Thoracic aorta (tissue), 2 donors: ENCODE measurements around the gene CEP57L1. TPM values are rescaled to one million over a fixed set of nuclear protein-coding genes. Genes with fewer than 3 reads are reported as not detected.

Source experiments
- ATAC-seq: fragments of 150-250 bp; one replicate; pipeline ENCODE4 v1.8.0; 2017; ENCODE audit warnings: low read depth; ENCODE audit not compliant: insufficient number of reproducible peaks, low FRiP score
- DNase-seq: peaks from one replicate; pipeline ENCODE4 v3.0.0-alpha.2; 2020; ENCODE audit warnings: low spot score
- H3K27ac ChIP-seq, 2 donors: fragments of 200-600 bp; sonication (generic); 1 replicate in 1 of 2; 2 replicates in 1 of 2; pipeline ENCODE4 v1.5.1; 2016; ENCODE audit warnings: mild to moderate bottlenecking in 2 of 2, moderate library complexity in 2 of 2
- H3K27me3 ChIP-seq: fragments of 200-600 bp; sonication (generic); replicated peaks from 2 replicates; pipeline ENCODE4 v1.6.0; 2016; ENCODE audit warnings: mild to moderate bottlenecking; ENCODE audit not compliant: insufficient read depth
- H3K36me3 ChIP-seq: fragments of 200-600 bp; sonication (generic); one replicate; pipeline ENCODE4 v1.5.1; 2016
- H3K4me1 ChIP-seq, 2 donors: fragments of 200-600 bp; sonication (generic); 1 replicate in 1 of 2; 2 replicates in 1 of 2; pipeline versions ENCODE4 v1.5.1 to v1.6.0; 2016; ENCODE audit warnings: low read depth in 2 of 2, mild to moderate bottlenecking in 1 of 2; ENCODE audit not compliant: control insufficient read depth in 1 of 2
- H3K4me3 ChIP-seq: fragments of 200-600 bp; sonication (generic); 2 replicates; pipeline ENCODE4 v1.5.1; 2016; ENCODE audit warnings: mild to moderate bottlenecking
- H3K9me3 ChIP-seq: fragments of 200-600 bp; sonication (generic); 2 replicates; pipeline ENCODE4 v1.5.1; 2016
- total RNA-seq, 2 donors: library from RNA; depleted of rRNA; stranded (reverse); fragments of >200 nt; gene quantifications; one replicate each; pipeline versions ENCODE4 v1.1.0 to v1.2.3, GENCODE V29; 2016
- TF ChIP-seq, protein P1 (sequence below): fragments of 200-600 bp; sonication (generic); IDR thresholded peaks from one replicate; pipeline ENCODE4 v1.5.1; 2019; ENCODE audit warnings: antibody characterized with exemption

CEP57L1 gene
- 10 to 100 TPM in 1 of 2 donors, 1 to 10 TPM in 1; 9.8 to 29.5 TPM for total RNA-seq

- peak within 1 kb of the TSS; percentile 90 for H3K4me3 ChIP-seq
- peaks cover 11 to 28% of the 10 kb centered on the region in 2 donors for H3K4me1 ChIP-seq
- no peaks in the 10 kb centered on the region for H3K9me3 ChIP-seq
- DNase-seq (peak; percentile 92), ATAC-seq (peak; percentile 78)
- H3K27ac ChIP-seq, result peak within 1 kb of the TSS; percentile 89 to 98
- H3K36me3 ChIP-seq, result no peaks in the 10 kb centered on the region
- no peaks in the 10 kb centered on the region for H3K27me3 ChIP-seq
- TF ChIP-seq, protein P1, sequence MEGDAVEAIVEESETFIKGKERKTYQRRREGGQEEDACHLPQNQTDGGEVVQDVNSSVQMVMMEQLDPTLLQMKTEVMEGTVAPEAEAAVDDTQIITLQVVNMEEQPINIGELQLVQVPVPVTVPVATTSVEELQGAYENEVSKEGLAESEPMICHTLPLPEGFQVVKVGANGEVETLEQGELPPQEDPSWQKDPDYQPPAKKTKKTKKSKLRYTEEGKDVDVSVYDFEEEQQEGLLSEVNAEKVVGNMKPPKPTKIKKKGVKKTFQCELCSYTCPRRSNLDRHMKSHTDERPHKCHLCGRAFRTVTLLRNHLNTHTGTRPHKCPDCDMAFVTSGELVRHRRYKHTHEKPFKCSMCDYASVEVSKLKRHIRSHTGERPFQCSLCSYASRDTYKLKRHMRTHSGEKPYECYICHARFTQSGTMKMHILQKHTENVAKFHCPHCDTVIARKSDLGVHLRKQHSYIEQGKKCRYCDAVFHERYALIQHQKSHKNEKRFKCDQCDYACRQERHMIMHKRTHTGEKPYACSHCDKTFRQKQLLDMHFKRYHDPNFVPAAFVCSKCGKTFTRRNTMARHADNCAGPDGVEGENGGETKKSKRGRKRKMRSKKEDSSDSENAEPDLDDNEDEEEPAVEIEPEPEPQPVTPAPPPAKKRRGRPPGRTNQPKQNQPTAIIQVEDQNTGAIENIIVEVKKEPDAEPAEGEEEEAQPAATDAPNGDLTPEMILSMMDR, result no peak
These were observed at the start of gene CEP57L1 for GRCh38 chr6:109095036-109095834. Gene CEP57L1 (plus strand): TSS chr6:109095507. CDS start chr6:109145222, 49,715 bp downstream.

DNA sequence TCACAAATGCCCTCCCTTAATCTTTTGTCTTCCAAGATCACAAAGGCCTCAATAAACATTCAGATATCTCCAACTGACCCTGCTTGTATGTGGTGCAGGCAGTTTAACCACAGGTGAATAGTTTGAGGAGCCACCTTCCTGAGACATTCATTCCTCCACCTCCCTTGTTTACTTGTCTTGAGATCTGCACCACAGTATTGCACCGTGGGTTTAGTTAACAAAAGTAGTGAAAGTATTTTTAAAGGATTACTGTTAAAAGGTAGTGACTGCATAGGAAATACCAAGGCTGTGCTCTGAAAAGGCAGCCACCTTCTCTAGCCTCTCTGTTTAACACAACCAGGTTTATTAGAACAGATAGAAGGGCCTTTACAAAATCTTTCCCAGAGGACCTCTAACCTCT is 47.1 kb upstream of the CEP57L1 start:
- no peak overlapping the region for H3K4me3 ChIP-seq
- H3K4me1 ChIP-seq, result peaks cover 6 to 20% of the 10 kb centered on the region in 2 donors
- DNase-seq (no peak), ATAC-seq (no peak)
- TF ChIP-seq, protein P1, result no peak
- no peaks in the 10 kb centered on the region for H3K27me3 ChIP-seq
- H3K9me3 ChIP-seq, result no peaks in the 10 kb centered on the region
- H3K36me3 ChIP-seq, result no peaks in the 10 kb centered on the region
- H3K27ac ChIP-seq, result no peak overlapping the region

DNA sequence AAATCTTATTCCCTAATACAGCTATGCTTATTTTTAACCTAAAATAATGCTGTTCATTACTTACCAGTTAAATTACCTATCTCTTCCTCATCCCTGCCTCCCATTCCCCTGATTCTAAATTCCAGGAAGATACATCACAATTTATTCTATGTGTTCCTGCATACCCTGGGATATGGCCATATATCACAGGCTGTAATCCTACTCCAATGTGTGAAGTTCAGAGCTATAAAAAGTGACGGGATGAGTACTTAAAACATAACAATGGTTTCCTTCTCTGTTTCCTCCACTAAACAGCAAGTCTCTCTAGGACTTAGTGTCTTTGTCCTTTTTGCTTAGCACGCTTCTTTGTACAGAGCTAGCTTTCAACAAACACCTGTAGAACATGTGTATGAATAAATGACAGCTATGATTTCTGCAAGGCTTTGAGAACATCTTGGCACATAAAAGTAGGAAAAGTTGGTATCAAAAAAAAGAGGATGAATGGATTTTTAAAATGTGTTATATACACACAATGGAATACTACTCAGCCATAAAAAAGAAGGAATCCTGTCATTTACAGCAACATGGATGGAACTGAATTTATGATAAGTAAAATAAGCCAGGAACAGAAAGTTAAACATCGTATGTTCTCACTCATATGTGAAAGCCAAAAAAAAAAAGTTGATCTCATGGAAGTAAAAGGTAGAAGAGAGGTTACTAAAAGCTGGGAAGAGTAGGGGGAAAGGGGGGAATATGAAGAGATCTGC is 46.5 kb upstream of the CEP57L1 start:
- no peak for ATAC-seq
- TF ChIP-seq, protein P1, result no peak

DNA sequence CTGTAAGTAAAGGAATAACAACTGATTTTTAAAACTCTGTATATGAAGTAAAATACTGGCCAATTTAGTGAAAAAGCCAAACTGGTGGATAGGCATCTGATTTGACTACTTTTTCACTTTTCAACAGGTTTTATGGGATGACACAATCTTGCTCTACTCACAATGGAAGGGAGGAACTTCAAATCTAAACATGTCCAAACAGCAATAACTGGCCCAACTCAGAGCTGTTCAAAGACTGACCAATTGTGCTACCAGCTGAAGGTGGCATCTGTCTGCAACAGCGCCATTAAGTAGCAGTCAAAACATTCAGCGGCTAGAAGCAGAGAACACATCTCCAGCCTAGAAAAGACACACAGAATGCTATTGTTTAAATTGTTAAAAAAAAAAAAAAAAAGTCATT is 45.3 kb upstream of the CEP57L1 start:
- H3K4me1 ChIP-seq, result peaks cover 6 to 20% of the 10 kb centered on the region in 2 donors
- no peaks in the 10 kb centered on the region for H3K9me3 ChIP-seq
- ATAC-seq, result no peak
- H3K27me3 ChIP-seq, result no peaks in the 10 kb centered on the region
- TF ChIP-seq, protein P1, result no peak
- no peak overlapping the region for H3K4me3 ChIP-seq
- H3K36me3 ChIP-seq, result no peaks in the 10 kb centered on the region
- no peak overlapping the region for H3K27ac ChIP-seq
- DNase-seq, result no peak

More for the DNA sequence above, 46.5 kb upstream of the CEP57L1 start:
- peaks cover 6 to 22% of the 10 kb centered on the region in 2 donors for H3K4me1 ChIP-seq
- no peak for DNase-seq
- H3K27ac ChIP-seq, result no peak overlapping the region
- H3K27me3 ChIP-seq, result no peaks in the 10 kb centered on the region
- H3K4me3 ChIP-seq, result no peak overlapping the region
- H3K9me3 ChIP-seq, result no peaks in the 10 kb centered on the region
- no peaks in the 10 kb centered on the region for H3K36me3 ChIP-seq

GRCh38 chr6:109050447-109051102 is 44.7 kb upstream of the CEP57L1 start:
- Histone ChIP-seq H3K4me3 (no peak overlapping the region), H3K4me1 (peaks cover 6 to 25% of the 10 kb centered on the region in 2 donors), H3K27ac (no peak overlapping the region), H3K27me3 (no peaks in the 10 kb centered on the region), H3K9me3 (no peaks in the 10 kb centered on the region), H3K36me3 (no peaks in the 10 kb centered on the region)
- ATAC-seq, result no peak
- DNase-seq, result no peak
- TF ChIP-seq, protein P1, result no peak
